H1 (cell line): ENCODE data around the gene PPFIA4. TPM values are rescaled to one million over a fixed set of nuclear protein-coding genes. Genes with fewer than 3 reads are reported as not detected.

Experiments
- ASH2L ChIP-seq: fragments of 200-600, 300-600 bp; sonication (generic); IDR thresholded peaks from one replicate; pipeline ENCODE4 v1.7.1; 2017; ENCODE audit warnings: low read length
- CTBP2 ChIP-seq: IDR thresholded peaks from 2 replicates; pipeline ENCODE4 v1.7.0; 2011; ENCODE audit warnings: borderline replicate concordance, mild to moderate bottlenecking, moderate library complexity, mixed read lengths, low read length; ENCODE audit not compliant: insufficient read depth, insufficient read length
- HDAC2 ChIP-seq, 2 experiments: fragments of 300-600 bp in 1 of 2; sonication (generic) in 1 of 2; IDR thresholded peaks; 2 replicates each; pipeline ENCODE4 v1.6.1; 2011 to 2012; ENCODE audit warnings: low read depth in 2 of 2, low read length in 2 of 2, mild to moderate bottlenecking in 2 of 2, moderate library complexity in 2 of 2, borderline replicate concordance in 1 of 2, inconsistent platforms in 1 of 2
- POU5F1 ChIP-seq: IDR thresholded peaks from 2 replicates; pipeline ENCODE4 v1.6.1; 2011; ENCODE audit warnings: low read depth, mild to moderate bottlenecking, low read length, moderate library complexity
- SAP30 ChIP-seq: fragments of 300-600 bp; sonication (generic); IDR thresholded peaks from 2 replicates; pipeline ENCODE4 v1.7.1; 2012; ENCODE audit warnings: low read length, moderate library complexity, mild to moderate bottlenecking, inconsistent platforms; ENCODE audit not compliant: insufficient read depth, insufficient replicate concordance
- TAF1 ChIP-seq: IDR thresholded peaks from 2 replicates; pipeline ENCODE4 v1.6.1; 2011; ENCODE audit warnings: mild to moderate bottlenecking, low read depth, low read length
- polyA plus RNA-seq, 7 experiments: library from polyadenylated mRNA; depleted of rRNA in 3 of 7; stranded (reverse) in 5 of 7; unstranded in 2 of 7; fragments of >200 nt in 5 of 7; fragments of 200-250 nt in 2 of 7; gene quantifications; 1 replicate in 5 of 7; 2 replicates in 1 of 7; 4 replicates in 1 of 7; pipeline versions ENCODE4 v1.2.1 to v1.2.3, GENCODE V29; 2011 to 2013; ENCODE audit warnings: missing spikeins in 2 of 7, mixed read lengths in 2 of 7
- total RNA-seq: library from RNA; stranded (reverse); fragmentation: NEBNext Ultra II Directional; extraction: Animal tissue kit (Norgen Biotek cat#: 25700); gene quantifications from 2 replicates; pipeline ENCODE4 v1.2.1, GENCODE V29; 2021

The PPFIA4 gene
- total and polyA plus RNA-seq, 2 of the 8 experiments (the other 6 are each of a cell fraction or from before 2014, with no cell fraction given), result 9.0 to 9.9 TPM

DNA sequence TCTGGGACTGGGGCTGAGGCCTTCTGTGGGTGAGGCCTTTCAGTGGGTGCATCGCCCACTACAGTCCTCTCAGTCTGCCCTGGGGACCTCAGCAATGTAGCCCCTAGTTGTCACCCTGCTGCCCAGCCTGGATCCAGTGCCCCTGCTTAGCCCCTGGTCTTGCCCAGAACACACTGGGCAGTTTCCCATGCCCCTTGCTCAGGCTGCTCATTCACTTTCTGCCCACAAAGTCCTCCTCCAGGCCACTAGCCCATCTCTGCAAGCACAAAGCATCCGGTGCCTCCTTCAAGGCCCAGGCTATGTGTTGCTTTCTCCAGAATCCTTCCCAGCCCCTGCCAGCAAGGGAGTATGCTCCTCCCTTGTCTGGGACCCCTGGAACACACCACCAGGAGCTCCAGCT is 95.9 kb downstream of the PPFIA4 start (continued):
- TF ChIP-seq HDAC2 (IDR thresholded peaks at IDR 0.05; ENCODE audit: borderline replicate concordance in 1 of 2, low read depth in 2 of 2, low read length in 2 of 2), result no peak
- TF ChIP-seq TAF1, result no peak
- no peak for TF ChIP-seq CTBP2
- TF ChIP-seq SAP30, result no peak
- no peak for TF ChIP-seq ASH2L
- no peak for TF ChIP-seq POU5F1
